ENCODE measurements around the gene ANKRD24.
A peak's percentile ranks its signal among the peaks of the same experiment; 100 is the strongest.
"Not testable (repeated sequence)": the region's sequence is repeated elsewhere in the genome, so short reads cannot be mapped to it uniquely, and the experiment has no call there.

ANKRD24 gene

GRCh38 chr19:4267101-4267900 lies 84.8 kb downstream of the ANKRD24 start:
- TF ChIP-seq, protein P1, sequence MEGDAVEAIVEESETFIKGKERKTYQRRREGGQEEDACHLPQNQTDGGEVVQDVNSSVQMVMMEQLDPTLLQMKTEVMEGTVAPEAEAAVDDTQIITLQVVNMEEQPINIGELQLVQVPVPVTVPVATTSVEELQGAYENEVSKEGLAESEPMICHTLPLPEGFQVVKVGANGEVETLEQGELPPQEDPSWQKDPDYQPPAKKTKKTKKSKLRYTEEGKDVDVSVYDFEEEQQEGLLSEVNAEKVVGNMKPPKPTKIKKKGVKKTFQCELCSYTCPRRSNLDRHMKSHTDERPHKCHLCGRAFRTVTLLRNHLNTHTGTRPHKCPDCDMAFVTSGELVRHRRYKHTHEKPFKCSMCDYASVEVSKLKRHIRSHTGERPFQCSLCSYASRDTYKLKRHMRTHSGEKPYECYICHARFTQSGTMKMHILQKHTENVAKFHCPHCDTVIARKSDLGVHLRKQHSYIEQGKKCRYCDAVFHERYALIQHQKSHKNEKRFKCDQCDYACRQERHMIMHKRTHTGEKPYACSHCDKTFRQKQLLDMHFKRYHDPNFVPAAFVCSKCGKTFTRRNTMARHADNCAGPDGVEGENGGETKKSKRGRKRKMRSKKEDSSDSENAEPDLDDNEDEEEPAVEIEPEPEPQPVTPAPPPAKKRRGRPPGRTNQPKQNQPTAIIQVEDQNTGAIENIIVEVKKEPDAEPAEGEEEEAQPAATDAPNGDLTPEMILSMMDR (IDR thresholded peaks at IDR 0.05; ENCODE audit: poor library complexity, severe bottlenecking), result peak; percentile 75
- H3K36me3 ChIP-seq (ENCODE audit: low read depth), result peaks cover 24% of the 10 kb centered on the region
- H3K9me3 ChIP-seq (ENCODE audit: severe bottlenecking), result no peaks in the 10 kb centered on the region
- ATAC-seq (ENCODE audit: low read depth) (peak; percentile 52; the same call in 2 of the 3 replicates), DNase-seq (ENCODE audit: low spot score) (no peak)
- H3K4me1 ChIP-seq (ENCODE audit: insufficient read depth, poor library complexity, severe bottlenecking), result no peaks in the 10 kb centered on the region
- H3K27me3 ChIP-seq (ENCODE audit: insufficient read depth, poor library complexity, severe bottlenecking), result no peaks in the 10 kb centered on the region
- no peak overlapping the region for H3K27ac ChIP-seq (ENCODE audit: poor library complexity, severe bottlenecking)
- no peak overlapping the region for H3K4me3 ChIP-seq (ENCODE audit: severe bottlenecking)

DNA sequence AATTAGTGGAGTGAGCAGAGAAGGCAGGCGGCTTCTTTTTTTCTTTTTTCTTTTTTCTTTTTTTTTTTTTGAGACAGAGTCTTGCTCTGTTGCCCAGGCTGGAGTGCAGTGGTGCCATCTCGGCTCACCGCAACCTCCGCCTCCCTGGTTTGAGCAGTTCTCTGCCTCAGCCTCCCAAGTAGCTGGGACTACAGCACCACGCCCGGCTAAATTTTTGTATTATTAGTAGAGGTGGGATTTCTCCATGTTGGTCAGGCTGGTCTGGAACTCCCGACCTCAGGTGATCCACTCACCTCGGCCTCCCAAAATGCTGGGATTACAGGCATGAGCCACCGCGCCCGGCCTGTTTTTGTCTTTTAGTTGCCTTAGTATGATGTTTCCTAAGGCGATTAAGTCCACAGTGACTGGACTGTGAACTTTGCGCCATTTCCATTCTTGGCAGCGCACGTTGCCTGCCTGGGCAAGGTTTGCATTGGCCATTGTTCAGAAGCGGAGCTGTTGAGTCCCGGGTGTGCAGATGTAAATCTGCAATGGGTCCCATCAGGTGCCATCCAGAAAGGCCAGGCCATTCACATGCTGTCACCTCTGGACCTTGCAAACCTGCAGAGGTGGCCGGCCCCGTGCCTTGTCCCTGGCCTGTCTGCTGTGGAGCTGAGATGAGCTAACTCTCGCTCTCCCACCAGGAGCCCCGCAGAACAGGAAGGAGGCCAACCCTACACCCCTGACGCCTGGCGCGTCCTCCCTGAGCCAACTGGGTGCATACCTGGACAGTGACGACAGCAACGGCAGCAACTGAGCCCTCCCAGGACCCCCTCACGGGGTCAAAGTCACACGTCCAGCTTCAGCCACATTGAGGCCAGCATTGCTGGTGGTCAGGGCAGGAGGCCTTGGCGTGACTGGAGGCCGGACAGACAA lies 85.7 kb downstream of the ANKRD24 start:
- Histone ChIP-seq H3K9me3 (ENCODE audit: severe bottlenecking) (no peaks in the 10 kb centered on the region), H3K4me3 (ENCODE audit: severe bottlenecking) (no peak overlapping the region), H3K36me3 (ENCODE audit: low read depth) (peaks cover 24% of the 10 kb centered on the region), H3K27me3 (ENCODE audit: insufficient read depth, poor library complexity, severe bottlenecking) (no peaks in the 10 kb centered on the region), H3K27ac (ENCODE audit: poor library complexity, severe bottlenecking) (no peak overlapping the region), H3K4me1 (ENCODE audit: insufficient read depth, poor library complexity, severe bottlenecking) (no peaks in the 10 kb centered on the region)
- TF ChIP-seq, protein P1 (IDR thresholded peaks at IDR 0.05; ENCODE audit: poor library complexity, severe bottlenecking), result peak; percentile 25
- no peak for DNase-seq (ENCODE audit: low spot score)
- no peak for ATAC-seq (ENCODE audit: low read depth)

GRCh38 chr19:4268816-4269430 lies 86.4 kb downstream of the ANKRD24 start:
- Histone ChIP-seq H3K4me1 (ENCODE audit: insufficient read depth, poor library complexity, severe bottlenecking) (no peaks in the 10 kb centered on the region), H3K4me3 (ENCODE audit: severe bottlenecking) (no peak overlapping the region), H3K9me3 (ENCODE audit: severe bottlenecking) (no peaks in the 10 kb centered on the region), H3K36me3 (ENCODE audit: low read depth) (peaks cover 24% of the 10 kb centered on the region), H3K27ac (ENCODE audit: poor library complexity, severe bottlenecking) (no peak overlapping the region), H3K27me3 (ENCODE audit: insufficient read depth, poor library complexity, severe bottlenecking) (no peaks in the 10 kb centered on the region)
- TF ChIP-seq, protein P1 (IDR thresholded peaks at IDR 0.05; ENCODE audit: poor library complexity, severe bottlenecking), result no peak
- ATAC-seq (ENCODE audit: low read depth), result no peak
- DNase-seq (ENCODE audit: low spot score), result no peak

DNA sequence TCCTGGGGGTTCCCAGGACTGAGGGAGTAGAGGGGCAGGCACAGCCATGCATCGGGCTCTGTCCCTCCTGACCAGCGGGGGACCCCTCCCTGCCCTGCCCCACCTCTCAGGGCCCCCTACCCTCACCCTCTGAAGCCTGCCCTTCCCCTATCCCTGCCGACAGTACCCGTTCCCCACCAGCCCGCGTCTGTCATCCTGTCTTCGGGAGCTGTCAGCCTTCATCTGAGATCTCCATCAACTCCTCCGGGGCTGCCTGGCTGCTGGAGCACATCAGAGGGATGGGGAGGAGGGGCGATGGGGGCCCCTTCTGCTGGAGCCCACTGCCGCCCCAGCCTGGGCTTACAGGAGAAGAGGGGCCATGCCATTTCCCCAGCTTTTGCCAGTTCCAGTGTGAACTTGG lies 90.4 kb downstream of the ANKRD24 start:
- TF ChIP-seq, protein P1 (IDR thresholded peaks at IDR 0.05; ENCODE audit: poor library complexity, severe bottlenecking), result no peak
- Histone ChIP-seq H3K4me3 (ENCODE audit: severe bottlenecking) (no peak overlapping the region), H3K9me3 (ENCODE audit: severe bottlenecking) (no peaks in the 10 kb centered on the region), H3K4me1 (ENCODE audit: insufficient read depth, poor library complexity, severe bottlenecking) (no peaks in the 10 kb centered on the region), H3K27me3 (ENCODE audit: insufficient read depth, poor library complexity, severe bottlenecking) (peaks cover 4% of the 10 kb centered on the region), H3K36me3 (ENCODE audit: low read depth) (peaks cover 10% of the 10 kb centered on the region), H3K27ac (ENCODE audit: poor library complexity, severe bottlenecking) (no peak overlapping the region)
- ATAC-seq (ENCODE audit: low read depth) (no peak), DNase-seq (ENCODE audit: low spot score) (no peak)

- not testable (repeated sequence) for ATAC-seq (ENCODE audit: low read depth); H3K4me1 ChIP-seq (ENCODE audit: insufficient read depth, poor library complexity, severe bottlenecking); H3K9me3 ChIP-seq (ENCODE audit: severe bottlenecking); DNase-seq (ENCODE audit: low spot score); H3K36me3 ChIP-seq (ENCODE audit: low read depth); H3K4me3 ChIP-seq (ENCODE audit: severe bottlenecking); H3K27ac ChIP-seq (ENCODE audit: poor library complexity, severe bottlenecking)
- H3K27me3 ChIP-seq (ENCODE audit: insufficient read depth, poor library complexity, severe bottlenecking), result peaks cover 12% of the 10 kb centered on the region
These were observed 91.8 kb downstream of the ANKRD24 start for GRCh38 chr19:4274321-4274686.
